ES-I3 (cell line): ENCODE results near the gene RNF2.
"Not testable (repeated sequence)": the region's sequence is repeated elsewhere in the genome, so short reads cannot be mapped to it uniquely, and the experiment has no call there.

ENCODE experiments used
- H3K36me3 ChIP-seq: 2 replicates; pipeline ENCODE4 v1.6.1; 2013; ENCODE audit warnings: mild to moderate bottlenecking, low read length, control low read depth, moderate library complexity; ENCODE audit not compliant: insufficient read depth
- H3K4me1 ChIP-seq: 2 replicates; pipeline ENCODE4 v1.6.1; 2013; ENCODE audit warnings: mild to moderate bottlenecking, control low read depth, low read length; ENCODE audit not compliant: insufficient read depth
- H3K9ac ChIP-seq: 2 replicates; pipeline ENCODE4 v1.6.1; 2013; ENCODE audit warnings: low read depth, mild to moderate bottlenecking, low read length, moderate library complexity
- H3K9me3 ChIP-seq: 2 replicates; pipeline ENCODE4 v1.6.1; 2013; ENCODE audit warnings: mild to moderate bottlenecking, low read length, moderate library complexity; ENCODE audit not compliant: control insufficient read depth, insufficient read depth

The RNF2 gene

DNA sequence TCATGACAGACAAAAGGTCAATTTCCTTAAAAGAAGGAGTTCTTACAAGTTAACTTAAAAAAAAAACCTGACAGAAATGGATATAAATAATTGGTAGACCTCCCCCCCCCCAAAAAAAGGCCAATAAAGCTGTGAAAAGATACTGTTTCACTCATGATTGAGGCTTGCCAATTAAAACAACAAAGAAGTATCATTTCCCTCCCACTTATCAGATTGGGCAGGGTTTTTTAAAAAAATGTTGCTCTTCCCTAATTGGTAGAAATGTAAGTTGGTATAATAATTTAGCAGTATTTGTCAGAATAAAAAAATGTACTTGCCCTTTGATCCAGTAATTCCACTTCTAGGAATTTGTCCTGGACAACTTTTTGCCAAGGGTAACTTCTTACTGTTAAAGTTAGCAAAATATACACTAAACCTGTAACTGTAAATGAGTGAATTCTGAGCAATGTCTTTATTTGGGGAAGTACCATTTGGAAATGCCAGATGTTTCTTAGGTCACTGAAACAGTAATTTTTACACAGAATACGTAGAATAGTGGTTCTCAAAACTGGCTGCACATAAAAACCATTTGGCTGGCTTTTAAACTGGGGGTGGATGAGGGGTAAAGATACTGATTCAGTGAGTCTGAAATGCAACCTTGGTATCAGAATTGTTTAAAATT lies 17.5 kb downstream of the RNF2 start:
- Histone ChIP-seq H3K9ac (no peak overlapping the region), H3K36me3 (peaks cover 4% of the 10 kb centered on the region; the same call in 1 of the 2 replicates), H3K9me3 (peaks cover 3% of the 10 kb centered on the region; the same call in 1 of the 2 replicates), H3K4me1 (peaks cover 6% of the 10 kb centered on the region)

GRCh38 chr1:185063719-185064118 lies 18.4 kb downstream of the RNF2 start:
- peaks cover 4% of the 10 kb centered on the region; the same call in 1 of the 2 replicates for H3K36me3 ChIP-seq
- H3K4me1 ChIP-seq, result no peaks in the 10 kb centered on the region; the same call in 1 of the 2 replicates
- peaks cover 3% of the 10 kb centered on the region; the same call in 1 of the 2 replicates for H3K9me3 ChIP-seq
- no peak overlapping the region for H3K9ac ChIP-seq

DNA sequence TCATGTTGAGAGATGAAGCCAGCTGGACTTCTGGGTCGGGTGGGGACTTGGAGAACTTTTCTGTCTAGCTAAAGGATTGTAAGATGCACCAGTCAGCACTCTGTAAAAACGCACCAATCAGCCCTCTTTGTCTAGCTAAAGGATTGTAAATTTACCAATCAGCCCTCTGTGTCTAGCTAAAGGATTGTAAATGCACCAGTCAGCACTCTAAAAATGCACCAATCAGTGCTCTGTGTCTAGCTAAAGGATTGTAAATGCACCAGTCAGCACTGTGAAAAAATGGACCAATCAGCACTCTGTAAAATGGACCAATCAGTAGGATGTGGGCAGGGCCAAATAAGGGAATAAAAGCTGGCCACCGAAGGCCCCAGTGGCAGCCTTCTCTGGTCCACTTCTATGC lies 19.6 kb downstream of the RNF2 start:
- not testable (repeated sequence) for H3K9me3 ChIP-seq, H3K9ac ChIP-seq, H3K36me3 ChIP-seq, H3K4me1 ChIP-seq

- Histone ChIP-seq H3K36me3 (peaks cover 4% of the 10 kb centered on the region; the same call in 1 of the 2 replicates), H3K9me3 (peaks cover 3% of the 10 kb centered on the region; the same call in 1 of the 2 replicates), H3K4me1 (peaks cover 5% of the 10 kb centered on the region), H3K9ac (no peak overlapping the region)
Observed at GRCh38 chr1:185066181-185066580, 20.8 kb downstream of the RNF2 start.

DNA sequence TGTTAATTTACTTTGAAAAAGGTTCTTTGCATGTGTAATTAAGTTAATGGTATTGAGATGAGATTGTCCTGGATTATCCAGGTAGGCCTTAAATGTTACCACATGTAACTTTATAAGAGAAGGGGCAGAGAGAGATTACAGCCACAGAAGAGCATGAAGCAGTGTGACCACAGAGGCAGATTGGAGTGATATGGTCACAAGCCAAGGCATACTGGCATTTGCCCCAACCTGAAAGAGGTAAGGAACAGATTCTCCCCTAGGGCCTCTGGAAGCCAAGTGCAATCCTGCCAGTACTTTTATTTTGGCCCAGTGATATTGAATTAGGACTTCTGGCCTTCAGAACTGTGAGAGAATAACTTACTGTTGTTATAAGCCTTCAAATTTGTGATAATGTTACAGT lies 23.0 kb downstream of the RNF2 start:
- Histone ChIP-seq H3K36me3 (peaks cover 4% of the 10 kb centered on the region; the same call in 1 of the 2 replicates), H3K9me3 (peaks cover 3% of the 10 kb centered on the region; the same call in 1 of the 2 replicates), H3K4me1 (peaks cover 15% of the 10 kb centered on the region), H3K9ac (no peak overlapping the region)

- Histone ChIP-seq H3K4me1 (peaks cover 23% of the 10 kb centered on the region), H3K9ac (no peak overlapping the region), H3K36me3 (peaks cover 4% of the 10 kb centered on the region; the same call in 1 of the 2 replicates), H3K9me3 (no peaks in the 10 kb centered on the region)
Observed at GRCh38 chr1:185069202-185069772, 23.9 kb downstream of the RNF2 start.

- Histone ChIP-seq H3K9me3 (no peaks in the 10 kb centered on the region), H3K4me1 (peaks cover 31% of the 10 kb centered on the region), H3K9ac (no peak overlapping the region), H3K36me3 (peaks cover 4% of the 10 kb centered on the region; the same call in 1 of the 2 replicates)
Observed at GRCh38 chr1:185070051-185070450, 24.7 kb downstream of the RNF2 start.

DNA sequence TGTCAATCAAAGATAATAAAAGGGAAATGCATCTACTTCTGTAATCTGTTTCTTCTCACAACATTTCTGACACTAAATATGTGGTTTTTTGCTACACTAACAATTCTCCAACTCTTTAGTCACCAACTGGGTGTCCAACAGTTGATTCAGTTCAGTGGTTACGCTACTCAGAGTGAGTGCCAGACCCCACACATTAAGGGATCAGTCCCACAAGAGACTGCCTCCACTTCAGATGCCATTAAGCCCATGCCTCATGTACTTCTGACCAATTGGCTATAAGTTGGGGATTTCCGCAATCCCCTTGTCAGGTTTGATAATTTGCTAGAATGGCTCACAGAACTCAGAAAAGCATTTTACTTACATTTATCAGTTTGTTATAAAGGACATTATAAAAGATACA lies 28.4 kb downstream of the RNF2 start:
- H3K36me3 ChIP-seq, result no peaks in the 10 kb centered on the region
- H3K4me1 ChIP-seq, result peaks cover 41% of the 10 kb centered on the region
- H3K9me3 ChIP-seq, result no peaks in the 10 kb centered on the region
- H3K9ac ChIP-seq, result no peak overlapping the region

- Histone ChIP-seq H3K9ac (0 out of 2 replicates have a peak overlapping the region, but pooled peaks have one; percentile 19), H3K36me3 (no peaks in the 10 kb centered on the region), H3K4me1 (peaks cover 41% of the 10 kb centered on the region), H3K9me3 (no peaks in the 10 kb centered on the region)
Observed at GRCh38 chr1:185074307-185074706, 28.9 kb downstream of the RNF2 start.

DNA sequence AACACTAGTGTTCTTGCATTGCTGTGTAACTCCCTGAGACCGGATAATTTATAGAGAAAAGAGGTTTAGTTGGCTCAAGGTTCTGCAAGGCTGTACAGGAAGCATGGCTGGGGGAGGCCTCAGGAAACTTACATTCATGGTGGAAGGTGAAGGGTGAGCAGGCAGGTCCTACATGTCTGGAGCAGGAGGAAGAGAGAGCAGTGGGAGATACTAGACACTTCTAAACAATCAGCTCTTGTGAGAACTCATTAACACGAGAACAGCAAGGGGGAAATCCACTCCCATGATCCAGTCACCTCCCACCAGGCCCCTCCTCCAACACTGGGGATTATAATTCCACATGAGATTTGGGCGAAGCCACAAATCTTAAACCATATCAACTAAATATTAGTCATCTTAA lies 30.1 kb downstream of the RNF2 start:
- peaks cover 41% of the 10 kb centered on the region for H3K4me1 ChIP-seq
- H3K9me3 ChIP-seq, result no peaks in the 10 kb centered on the region
- peak overlapping the region; percentile 19; the same call in 1 of the 2 replicates for H3K9ac ChIP-seq
- no peaks in the 10 kb centered on the region for H3K36me3 ChIP-seq

DNA sequence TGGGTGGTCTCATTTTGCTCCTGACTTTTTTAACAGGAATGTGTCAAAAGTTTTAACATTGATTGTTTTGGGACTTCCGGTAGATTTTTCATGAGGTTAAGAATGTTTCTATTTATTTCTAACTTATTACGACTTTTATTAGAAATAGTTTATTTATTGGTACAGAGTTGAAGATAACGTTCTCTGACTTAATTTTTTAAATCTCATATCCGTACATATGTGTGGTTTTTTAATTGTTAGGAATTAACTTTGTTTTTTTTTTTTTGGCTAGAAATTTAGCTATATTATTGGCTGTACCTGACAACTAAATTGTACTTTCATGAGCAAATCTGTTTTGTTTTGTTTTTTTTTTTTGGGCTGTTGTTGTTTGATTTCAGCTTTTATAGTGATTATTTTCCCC lies 32.0 kb downstream of the RNF2 start:
- H3K36me3 ChIP-seq, result no peaks in the 10 kb centered on the region
- no peaks in the 10 kb centered on the region for H3K9me3 ChIP-seq
- H3K9ac ChIP-seq, result no peak overlapping the region
- peaks cover 26% of the 10 kb centered on the region for H3K4me1 ChIP-seq

DNA sequence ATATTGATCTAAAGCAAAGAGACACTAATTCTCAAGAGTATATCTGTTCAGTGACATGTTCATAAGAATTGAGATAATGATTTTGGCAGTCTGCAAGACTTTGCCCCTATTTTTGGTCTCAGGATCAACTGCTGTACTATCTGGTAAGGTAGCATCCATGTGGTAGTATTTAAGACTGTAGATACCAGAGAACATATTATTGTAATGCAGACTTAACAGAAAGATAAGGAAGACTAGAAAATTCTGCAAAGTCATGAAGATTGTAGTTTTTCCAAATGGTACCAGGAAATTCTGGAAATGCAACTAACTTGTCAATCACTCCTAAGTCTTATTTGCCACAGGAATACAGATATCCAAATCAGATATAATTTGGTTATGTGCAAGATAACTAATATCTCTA lies 35.1 kb downstream of the RNF2 start:
- no peak overlapping the region for H3K9ac ChIP-seq
- H3K36me3 ChIP-seq, result no peaks in the 10 kb centered on the region
- no peaks in the 10 kb centered on the region for H3K9me3 ChIP-seq
- peaks cover 6% of the 10 kb centered on the region for H3K4me1 ChIP-seq

GRCh38 chr1:185083818-185084217 lies 38.5 kb downstream of the RNF2 start:
- Histone ChIP-seq H3K9me3 (no peaks in the 10 kb centered on the region), H3K4me1 (peaks cover 11% of the 10 kb centered on the region; the same call in 1 of the 2 replicates), H3K36me3 (peaks cover 8% of the 10 kb centered on the region; the same call in 1 of the 2 replicates), H3K9ac (no peak overlapping the region)

- Histone ChIP-seq H3K4me1 (peaks cover 11% of the 10 kb centered on the region; the same call in 1 of the 2 replicates), H3K9ac (no peak overlapping the region), H3K36me3 (peaks cover 12% of the 10 kb centered on the region; the same call in 1 of the 2 replicates), H3K9me3 (no peaks in the 10 kb centered on the region)
Observed at GRCh38 chr1:185087101-185087500, 41.7 kb downstream of the RNF2 start.

DNA sequence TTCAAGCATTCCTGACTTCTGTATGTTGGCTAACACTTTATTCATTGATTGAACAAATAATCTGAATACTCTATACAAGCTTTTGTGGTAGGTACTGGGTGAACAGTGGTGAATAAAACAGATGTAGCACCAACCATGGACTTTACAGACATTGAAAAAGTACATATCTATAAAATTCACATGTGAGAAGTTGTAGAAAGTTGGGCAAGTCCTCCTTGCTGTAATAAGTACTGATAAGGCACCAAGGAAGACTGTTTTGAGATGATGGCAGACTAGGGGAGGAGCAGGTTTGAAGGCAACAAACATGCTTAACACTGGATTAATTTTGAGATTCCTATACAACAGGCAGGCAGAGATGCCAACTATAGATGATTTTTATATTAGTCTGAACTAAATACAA lies 42.4 kb downstream of the RNF2 start:
- H3K9me3 ChIP-seq, result no peaks in the 10 kb centered on the region
- H3K9ac ChIP-seq, result no peak overlapping the region
- peaks cover 12% of the 10 kb centered on the region; the same call in 1 of the 2 replicates for H3K36me3 ChIP-seq
- H3K4me1 ChIP-seq, result peaks cover 11% of the 10 kb centered on the region; the same call in 1 of the 2 replicates
